GM23338 (cell line): ENCODE data around the gene GHDC.

Experiments
- CREB1 ChIP-seq: fragments of 250-450 bp; sonication (Bioruptor Pico); IDR thresholded peaks from 2 replicates; pipeline ENCODE4 v1.5.0; 2020; ENCODE audit warnings: low read depth, mild to moderate bottlenecking, moderate library complexity
- CTCF ChIP-seq, 2 experiments: fragments of 200-600 bp in 1 of 2; sonication (generic) in 1 of 2; conservative IDR thresholded peaks; 2 replicates each; pipeline versions ENCODE4 v1.5.1 to v1.6.1; 2016 to 2017; ENCODE audit warnings: antibody characterized with exemption in 2 of 2, low read depth in 2 of 2, mild to moderate bottlenecking in 2 of 2, moderate library complexity in 1 of 2
- EZH2 ChIP-seq: fragments of 200-600 bp; sonication (generic); IDR thresholded peaks from one replicate; pipeline ENCODE4 v1.8.0; 2017; ENCODE audit warnings: antibody characterized with exemption, mild to moderate bottlenecking, low read depth; ENCODE audit not compliant: unreplicated experiment
- POLR2AphosphoS5 ChIP-seq: IDR thresholded peaks from 2 replicates; pipeline ENCODE4 v1.6.1; 2016; ENCODE audit warnings: antibody characterized with exemption, low read depth
- TF ChIP-seq, protein P1 (sequence below): IDR thresholded peaks from one replicate; pipeline ENCODE4 v1.6.1; 2018; ENCODE audit warnings: antibody characterized with exemption; ENCODE audit not compliant: unreplicated experiment

GRCh38 chr17:42184713-42185620, 9.3 kb downstream of the GHDC start, which contains the start of gene HCRT:
- TF ChIP-seq CTCF (conservative IDR thresholded peaks at IDR 0.05; ENCODE audit: low read depth in 2 of 2) (no peak), POLR2AphosphoS5 (no peak), CREB1 (no peak), EZH2 (no peak)
- TF ChIP-seq, protein P1, sequence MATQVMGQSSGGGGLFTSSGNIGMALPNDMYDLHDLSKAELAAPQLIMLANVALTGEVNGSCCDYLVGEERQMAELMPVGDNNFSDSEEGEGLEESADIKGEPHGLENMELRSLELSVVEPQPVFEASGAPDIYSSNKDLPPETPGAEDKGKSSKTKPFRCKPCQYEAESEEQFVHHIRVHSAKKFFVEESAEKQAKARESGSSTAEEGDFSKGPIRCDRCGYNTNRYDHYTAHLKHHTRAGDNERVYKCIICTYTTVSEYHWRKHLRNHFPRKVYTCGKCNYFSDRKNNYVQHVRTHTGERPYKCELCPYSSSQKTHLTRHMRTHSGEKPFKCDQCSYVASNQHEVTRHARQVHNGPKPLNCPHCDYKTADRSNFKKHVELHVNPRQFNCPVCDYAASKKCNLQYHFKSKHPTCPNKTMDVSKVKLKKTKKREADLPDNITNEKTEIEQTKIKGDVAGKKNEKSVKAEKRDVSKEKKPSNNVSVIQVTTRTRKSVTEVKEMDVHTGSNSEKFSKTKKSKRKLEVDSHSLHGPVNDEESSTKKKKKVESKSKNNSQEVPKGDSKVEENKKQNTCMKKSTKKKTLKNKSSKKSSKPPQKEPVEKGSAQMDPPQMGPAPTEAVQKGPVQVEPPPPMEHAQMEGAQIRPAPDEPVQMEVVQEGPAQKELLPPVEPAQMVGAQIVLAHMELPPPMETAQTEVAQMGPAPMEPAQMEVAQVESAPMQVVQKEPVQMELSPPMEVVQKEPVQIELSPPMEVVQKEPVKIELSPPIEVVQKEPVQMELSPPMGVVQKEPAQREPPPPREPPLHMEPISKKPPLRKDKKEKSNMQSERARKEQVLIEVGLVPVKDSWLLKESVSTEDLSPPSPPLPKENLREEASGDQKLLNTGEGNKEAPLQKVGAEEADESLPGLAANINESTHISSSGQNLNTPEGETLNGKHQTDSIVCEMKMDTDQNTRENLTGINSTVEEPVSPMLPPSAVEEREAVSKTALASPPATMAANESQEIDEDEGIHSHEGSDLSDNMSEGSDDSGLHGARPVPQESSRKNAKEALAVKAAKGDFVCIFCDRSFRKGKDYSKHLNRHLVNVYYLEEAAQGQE, result no peak
